A549 (cell line): ENCODE results near the gene MELK.

ENCODE experiments used
- BHLHE40 ChIP-seq: IDR thresholded peaks from 2 replicates; pipeline ENCODE4 v1.6.1; 2012; ENCODE audit warnings: low read depth, low read length, inconsistent platforms
- HOXA7 ChIP-seq: fragments of 250-450 bp; sonication (Bioruptor Pico); IDR thresholded peaks from 2 replicates; pipeline ENCODE4 v1.5.0; 2020; ENCODE audit warnings: mild to moderate bottlenecking, moderate library complexity
- JUN ChIP-seq, 2 experiments: fragments of >200 bp; sonication (Bioruptor Twin); formaldehyde crosslinking; IDR thresholded peaks; 2 replicates in 1 of 2; 3 replicates in 1 of 2; pipeline ENCODE4 v1.6.1; 2016 to 2017
- KDM5A ChIP-seq: fragments of 200-600 bp; sonication (generic); IDR thresholded peaks from 2 replicates; pipeline ENCODE4 v1.6.1; 2016; ENCODE audit warnings: antibody characterized with exemption, mild to moderate bottlenecking
- POLR2A ChIP-seq: IDR thresholded peaks from 2 replicates; pipeline ENCODE4 v1.6.1; 2012; ENCODE audit warnings: mild to moderate bottlenecking, low read length
- RAD21 ChIP-seq, 2 experiments: fragments of >200 bp in 1 of 2; sonication (Bioruptor Twin) in 1 of 2; formaldehyde crosslinking in 1 of 2; IDR thresholded peaks in 1 of 2; conservative IDR thresholded peaks in 1 of 2; 2 replicates in 1 of 2; 3 replicates in 1 of 2; pipeline ENCODE4 v1.6.1; 2012 to 2018; ENCODE audit warnings: inconsistent platforms in 1 of 2
- RCOR1 ChIP-seq: fragments of 150-350 bp; IDR thresholded peaks from 2 replicates; pipeline ENCODE4 v1.6.1; 2014; ENCODE audit warnings: antibody characterized with exemption, low read length, low read depth
- ZSCAN20 ChIP-seq: fragments of 250-450 bp; sonication (Bioruptor Pico); IDR thresholded peaks from 2 replicates; pipeline ENCODE4 v1.8.0; 2022; ENCODE audit warnings: mild to moderate bottlenecking, moderate library complexity
- TF ChIP-seq, protein P1 (sequence below): fragments of 200-600 bp; sonication (generic); IDR thresholded peaks from 2 replicates; pipeline ENCODE4 v1.6.1; 2016; ENCODE audit warnings: antibody characterized with exemption, mild to moderate bottlenecking, moderate library complexity
- TF ChIP-seq, protein P2 (sequence below): fragments of >200 bp; sonication (Bioruptor Twin); formaldehyde crosslinking; IDR thresholded peaks from 3 replicates; pipeline ENCODE4 v1.5.1; 2016
- TF ChIP-seq, protein P3 (sequence below): IDR thresholded peaks from 2 replicates; pipeline ENCODE4 v1.6.1; 2012

DNA sequence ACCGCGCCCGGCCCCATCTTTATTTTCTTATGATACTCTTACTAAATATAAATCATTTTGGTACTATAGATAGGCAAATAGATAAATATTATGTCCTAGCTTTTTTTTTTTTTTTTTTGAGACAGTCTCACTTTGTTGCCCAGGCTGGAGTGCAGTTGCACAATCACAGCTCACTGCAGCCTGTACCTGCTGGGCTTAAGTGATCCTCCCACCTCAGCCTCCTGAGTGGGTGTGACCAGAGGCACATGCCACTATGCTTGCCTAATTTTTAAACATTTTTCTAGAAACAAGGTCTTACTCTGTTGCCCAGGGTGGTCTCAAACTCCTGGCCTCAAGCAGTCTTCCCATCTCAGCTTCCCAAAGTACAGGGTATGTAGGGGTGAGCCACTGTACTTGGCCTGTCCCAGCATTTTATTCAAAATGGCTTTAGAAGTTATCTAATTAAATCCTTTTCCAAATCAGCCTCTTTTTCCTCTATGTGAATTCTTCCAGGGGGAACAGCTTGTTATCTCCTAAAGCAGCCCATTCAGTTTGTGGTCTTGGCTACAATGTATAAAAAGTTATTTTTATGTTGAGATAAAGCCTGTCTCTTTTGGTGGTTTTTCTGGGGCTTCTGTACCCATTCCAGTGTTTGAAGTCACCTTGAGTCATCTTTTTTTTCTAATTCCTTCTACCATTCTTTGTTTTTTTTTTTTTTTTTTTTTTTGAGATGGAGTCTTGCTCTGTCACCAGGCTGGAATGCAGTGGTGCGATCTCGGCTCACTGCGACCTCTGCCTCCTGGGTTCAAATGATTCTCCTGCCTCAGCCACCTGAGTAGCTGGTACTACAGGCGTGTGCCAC is 12.1 kb downstream of the MELK start:
- TF ChIP-seq, protein P1, sequence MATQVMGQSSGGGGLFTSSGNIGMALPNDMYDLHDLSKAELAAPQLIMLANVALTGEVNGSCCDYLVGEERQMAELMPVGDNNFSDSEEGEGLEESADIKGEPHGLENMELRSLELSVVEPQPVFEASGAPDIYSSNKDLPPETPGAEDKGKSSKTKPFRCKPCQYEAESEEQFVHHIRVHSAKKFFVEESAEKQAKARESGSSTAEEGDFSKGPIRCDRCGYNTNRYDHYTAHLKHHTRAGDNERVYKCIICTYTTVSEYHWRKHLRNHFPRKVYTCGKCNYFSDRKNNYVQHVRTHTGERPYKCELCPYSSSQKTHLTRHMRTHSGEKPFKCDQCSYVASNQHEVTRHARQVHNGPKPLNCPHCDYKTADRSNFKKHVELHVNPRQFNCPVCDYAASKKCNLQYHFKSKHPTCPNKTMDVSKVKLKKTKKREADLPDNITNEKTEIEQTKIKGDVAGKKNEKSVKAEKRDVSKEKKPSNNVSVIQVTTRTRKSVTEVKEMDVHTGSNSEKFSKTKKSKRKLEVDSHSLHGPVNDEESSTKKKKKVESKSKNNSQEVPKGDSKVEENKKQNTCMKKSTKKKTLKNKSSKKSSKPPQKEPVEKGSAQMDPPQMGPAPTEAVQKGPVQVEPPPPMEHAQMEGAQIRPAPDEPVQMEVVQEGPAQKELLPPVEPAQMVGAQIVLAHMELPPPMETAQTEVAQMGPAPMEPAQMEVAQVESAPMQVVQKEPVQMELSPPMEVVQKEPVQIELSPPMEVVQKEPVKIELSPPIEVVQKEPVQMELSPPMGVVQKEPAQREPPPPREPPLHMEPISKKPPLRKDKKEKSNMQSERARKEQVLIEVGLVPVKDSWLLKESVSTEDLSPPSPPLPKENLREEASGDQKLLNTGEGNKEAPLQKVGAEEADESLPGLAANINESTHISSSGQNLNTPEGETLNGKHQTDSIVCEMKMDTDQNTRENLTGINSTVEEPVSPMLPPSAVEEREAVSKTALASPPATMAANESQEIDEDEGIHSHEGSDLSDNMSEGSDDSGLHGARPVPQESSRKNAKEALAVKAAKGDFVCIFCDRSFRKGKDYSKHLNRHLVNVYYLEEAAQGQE: no peak
- TF ChIP-seq, protein P2, sequence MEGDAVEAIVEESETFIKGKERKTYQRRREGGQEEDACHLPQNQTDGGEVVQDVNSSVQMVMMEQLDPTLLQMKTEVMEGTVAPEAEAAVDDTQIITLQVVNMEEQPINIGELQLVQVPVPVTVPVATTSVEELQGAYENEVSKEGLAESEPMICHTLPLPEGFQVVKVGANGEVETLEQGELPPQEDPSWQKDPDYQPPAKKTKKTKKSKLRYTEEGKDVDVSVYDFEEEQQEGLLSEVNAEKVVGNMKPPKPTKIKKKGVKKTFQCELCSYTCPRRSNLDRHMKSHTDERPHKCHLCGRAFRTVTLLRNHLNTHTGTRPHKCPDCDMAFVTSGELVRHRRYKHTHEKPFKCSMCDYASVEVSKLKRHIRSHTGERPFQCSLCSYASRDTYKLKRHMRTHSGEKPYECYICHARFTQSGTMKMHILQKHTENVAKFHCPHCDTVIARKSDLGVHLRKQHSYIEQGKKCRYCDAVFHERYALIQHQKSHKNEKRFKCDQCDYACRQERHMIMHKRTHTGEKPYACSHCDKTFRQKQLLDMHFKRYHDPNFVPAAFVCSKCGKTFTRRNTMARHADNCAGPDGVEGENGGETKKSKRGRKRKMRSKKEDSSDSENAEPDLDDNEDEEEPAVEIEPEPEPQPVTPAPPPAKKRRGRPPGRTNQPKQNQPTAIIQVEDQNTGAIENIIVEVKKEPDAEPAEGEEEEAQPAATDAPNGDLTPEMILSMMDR: no peak
- TF ChIP-seq RAD21 (conservative IDR thresholded peaks at IDR 0.05 in 1 of 2, IDR thresholded peaks at IDR 0.05 in 1 of 2) (no peak), KDM5A (no peak), RCOR1 (no peak), POLR2A (no peak), JUN (IDR thresholded peaks at IDR 0.05) (no peak), ZSCAN20 (CRISPR knock-in tag) (no peak), BHLHE40 (no peak), HOXA7 (CRISPR knock-in tag) (no peak)
- TF ChIP-seq, protein P3, sequence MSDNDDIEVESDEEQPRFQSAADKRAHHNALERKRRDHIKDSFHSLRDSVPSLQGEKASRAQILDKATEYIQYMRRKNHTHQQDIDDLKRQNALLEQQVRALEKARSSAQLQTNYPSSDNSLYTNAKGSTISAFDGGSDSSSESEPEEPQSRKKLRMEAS: no peak
